Nasal cavity respiratory epithelium epithelial cell of viscerocranial mucosa (primary cell): ENCODE measurements around the gene GBGT1. TPM values are rescaled to one million over a fixed set of nuclear protein-coding genes. Genes with fewer than 3 reads are reported as not detected.

Source experiments
- total RNA-seq: library from RNA; depleted of rRNA; stranded (reverse); fragments of >200 nt; gene quantifications from 2 replicates; pipeline ENCODE4 v1.2.3, GENCODE V29; 2014

GBGT1 gene
- total RNA-seq: 0.34 and 2.1 TPM in 2 replicates

GRCh38 chr9:133163504-133164172, at the start of gene GBGT1:
TSS of gene GBGT1 (minus strand) at chr9:133163914. CDS start at chr9:133162412, 1,502 bp downstream.

GRCh38 chr9:133208880-133209300, 45.2 kb upstream of the GBGT1 start, which contains the start of gene OBP2B:
TSS of gene OBP2B (minus strand) at chr9:133209250. CDS start at chr9:133209199, 51 bp downstream.

GRCh38 chr9:133121198-133121914, 42.4 kb downstream of the GBGT1 start, which contains the start of gene RALGDS:
TSS of gene RALGDS (minus strand) at chr9:133121240. CDS start at chr9:133121154, 86 bp downstream.

Other genes with a start within 250 kb of the GBGT1 start
- 14.7 and 39.9 TPM in 2 replicates for gene TSC1, start 219.3 kb downstream of the GBGT1 start, total RNA-seq
- gene GFI1B, start 185.2 kb downstream of the GBGT1 start, total RNA-seq: not detected in 2 replicates
- 25.6 and 32.1 TPM in 2 replicates for gene GTF3C5, start 132.9 kb downstream of the GBGT1 start, total RNA-seq
- 0.34 and 5.8 TPM in 2 replicates for gene CEL, start 101.9 kb downstream of the GBGT1 start, total RNA-seq
- gene RALGDS, start 42.7 kb downstream of the GBGT1 start, total RNA-seq: 15.4 and 35.7 TPM in 2 replicates
- gene OBP2B, start 45.3 kb upstream of the GBGT1 start, total RNA-seq: not detected in 2 replicates
- gene ABO, start 111.3 kb upstream of the GBGT1 start, total RNA-seq: 0.14 TPM in 1 of 2 replicates, not detected in the other
- gene SURF6, start 172.3 kb upstream of the GBGT1 start, total RNA-seq: 9.2 and 23.6 TPM in 2 replicates
- gene MED22, start 184.2 kb upstream of the GBGT1 start, total RNA-seq: 17.1 and 22.8 TPM in 2 replicates
- gene RPL7A, start 184.3 kb upstream of the GBGT1 start, total RNA-seq: 1,202 and 2,134 TPM in 2 replicates
- 16.4 and 44.1 TPM in 2 replicates for gene SURF1, start 192.6 kb upstream of the GBGT1 start, total RNA-seq
- 36.0 and 64.9 TPM in 2 replicates for gene SURF2, start 192.6 kb upstream of the GBGT1 start, total RNA-seq
- 239 and 361 TPM in 2 replicates for gene SURF4, start 212.1 kb upstream of the GBGT1 start, total RNA-seq
- gene STKLD1, start 212.5 kb upstream of the GBGT1 start, total RNA-seq: under 0.01 and 0.07 TPM in 2 replicates